Mucosa of stomach (tissue), 1 donor: ENCODE data around the gene PCDHB13.
"Not testable (repeated sequence)": the region's sequence is repeated elsewhere in the genome, so short reads cannot be mapped to it uniquely, and the experiment has no call there.

Experiments
- H3K27me3 ChIP-seq: one replicate; pipeline ENCODE4 v1.7.0; 2013; ENCODE audit warnings: mild to moderate bottlenecking, low read length; ENCODE audit not compliant: control insufficient read depth, insufficient read depth
- H3K36me3 ChIP-seq: one replicate; pipeline ENCODE4 v1.7.0; 2013; ENCODE audit warnings: low read length; ENCODE audit not compliant: control insufficient read depth, insufficient read depth
- H3K4me1 ChIP-seq: one replicate; pipeline ENCODE4 v1.7.0; 2013; ENCODE audit warnings: mild to moderate bottlenecking, low read length; ENCODE audit not compliant: control insufficient read depth, insufficient read depth
- H3K4me3 ChIP-seq: one replicate; pipeline ENCODE4 v1.7.0; 2013; ENCODE audit warnings: low read length
- H3K9ac ChIP-seq: one replicate; pipeline ENCODE4 v1.7.0; 2013; ENCODE audit warnings: mild to moderate bottlenecking, low read length, moderate library complexity
- H3K9me3 ChIP-seq: one replicate; pipeline ENCODE4 v1.7.0; 2013; ENCODE audit warnings: mild to moderate bottlenecking, low read length, moderate library complexity; ENCODE audit not compliant: control insufficient read depth
- donor health status: Pancreatic carcinoma.

The PCDHB13 gene

DNA sequence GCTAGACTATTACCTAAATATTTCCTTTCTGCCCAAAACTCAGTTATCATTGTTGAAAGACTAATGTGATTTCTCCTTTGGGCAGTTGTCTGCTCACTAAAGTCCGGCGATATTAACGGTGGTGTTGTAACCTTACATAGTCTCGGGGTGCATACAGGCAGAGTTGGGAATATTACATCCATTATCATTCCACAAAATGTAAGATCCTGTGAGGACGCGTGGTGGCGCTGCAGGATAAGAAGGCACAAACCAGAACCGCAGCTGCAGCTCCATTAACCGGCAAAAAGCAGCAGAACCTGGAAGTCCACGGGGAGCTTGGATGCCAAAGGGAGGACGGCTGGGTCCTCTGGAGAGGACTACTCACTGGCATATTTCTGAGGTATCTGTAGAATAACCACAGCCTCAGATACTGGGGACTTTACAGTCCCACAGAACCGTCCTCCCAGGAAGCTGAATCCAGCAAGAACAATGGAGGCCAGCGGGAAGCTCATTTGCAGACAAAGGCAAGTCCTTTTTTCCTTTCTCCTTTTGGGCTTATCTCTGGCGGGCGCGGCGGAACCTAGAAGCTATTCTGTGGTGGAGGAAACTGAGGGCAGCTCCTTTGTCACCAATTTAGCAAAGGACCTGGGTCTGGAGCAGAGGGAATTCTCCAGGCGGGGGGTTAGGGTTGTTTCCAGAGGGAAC is at the start of gene PCDHB13:
TSS of gene PCDHB13 (plus strand) at position 264 of the 684 bp plus-strand sequence. CDS start at position 469, 205 bp downstream.
- not testable (repeated sequence) for H3K36me3 ChIP-seq, H3K9ac ChIP-seq, H3K4me1 ChIP-seq, H3K4me3 ChIP-seq, H3K27me3 ChIP-seq, H3K9me3 ChIP-seq

DNA sequence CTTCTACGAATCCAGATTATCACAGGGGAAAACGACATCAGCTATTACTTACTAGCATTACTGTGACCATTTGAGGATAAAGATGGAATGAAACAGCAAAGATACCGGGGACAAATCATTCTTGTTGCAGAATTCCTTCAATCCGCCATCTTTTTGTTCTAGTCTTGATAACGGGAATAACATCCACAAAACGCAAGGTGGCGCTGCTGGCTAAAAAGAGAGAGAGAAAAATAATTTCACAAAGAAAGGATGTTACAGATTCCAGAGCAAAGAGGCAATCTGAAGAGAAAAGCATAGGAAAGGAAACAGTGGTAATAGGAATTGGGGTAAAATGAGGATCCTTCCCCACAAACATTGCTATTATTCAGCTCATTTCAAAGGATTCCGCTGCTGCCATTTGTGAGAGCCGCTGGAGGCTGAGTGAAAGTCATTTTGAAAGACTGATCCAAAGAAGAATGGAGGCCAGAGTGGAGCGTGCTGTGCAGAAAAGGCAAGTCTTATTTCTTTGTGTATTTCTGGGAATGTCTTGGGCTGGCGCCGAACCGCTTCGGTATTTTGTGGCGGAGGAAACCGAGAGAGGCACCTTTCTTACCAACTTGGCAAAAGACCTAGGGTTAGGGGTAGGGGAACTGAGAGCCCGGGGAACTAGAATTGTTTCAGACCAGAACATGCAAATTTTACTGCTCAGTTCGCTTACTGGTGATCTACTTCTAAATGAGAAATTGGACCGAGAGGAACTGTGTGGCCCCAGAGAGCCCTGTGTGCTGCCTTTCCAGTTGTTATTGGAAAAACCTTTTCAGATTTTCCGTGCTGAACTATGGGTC is 41.1 kb upstream of the PCDHB13 start, which contains the start of gene PCDHB7:
TSS of gene PCDHB7 (plus strand) at position 264 of the 824 bp plus-strand sequence. CDS start at position 456, 192 bp downstream.
- no peaks in the 10 kb centered on the region for H3K36me3 ChIP-seq
- no peaks in the 10 kb centered on the region for H3K4me1 ChIP-seq
- no peaks in the 10 kb centered on the region for H3K27me3 ChIP-seq
- no peak within 1 kb of the TSS for H3K4me3 ChIP-seq
- no peak within 1 kb of the TSS for H3K9ac ChIP-seq
- no peaks in the 10 kb centered on the region for H3K9me3 ChIP-seq

DNA sequence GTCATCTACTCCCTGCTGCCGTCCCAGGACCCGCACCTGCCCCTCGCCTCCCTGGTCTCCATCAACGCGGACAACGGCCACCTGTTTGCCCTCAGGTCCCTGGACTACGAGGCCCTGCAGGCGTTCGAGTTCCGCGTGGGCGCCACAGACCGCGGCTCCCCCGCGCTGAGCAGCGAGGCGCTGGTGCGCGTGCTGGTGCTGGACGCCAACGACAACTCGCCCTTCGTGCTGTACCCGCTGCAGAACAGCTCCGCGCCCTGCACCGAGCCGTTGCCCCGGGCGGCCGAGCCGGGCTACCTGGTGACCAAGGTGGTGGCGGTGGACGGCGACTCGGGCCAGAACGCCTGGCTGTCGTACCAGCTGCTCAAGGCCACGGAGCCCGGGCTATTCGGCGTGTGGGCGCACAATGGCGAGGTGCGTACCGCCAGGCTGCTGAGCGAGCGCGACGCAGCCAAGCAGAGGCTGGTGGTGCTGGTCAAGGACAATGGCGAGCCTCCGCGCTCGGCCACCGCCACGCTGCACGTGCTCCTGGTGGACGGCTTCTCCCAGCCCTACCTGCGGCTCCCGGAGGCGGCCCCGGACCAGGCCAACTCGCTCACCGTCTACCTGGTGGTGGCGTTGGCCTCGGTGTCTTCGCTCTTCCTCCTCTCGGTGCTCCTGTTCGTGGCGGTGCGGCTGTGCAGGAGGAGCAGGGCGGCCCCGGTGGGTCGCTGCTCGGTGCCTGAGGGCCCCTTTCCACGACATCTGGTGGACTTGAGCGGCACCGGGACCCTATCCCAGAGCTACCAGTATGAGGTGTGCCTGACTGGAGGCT is 39.2 kb upstream of the PCDHB13 start:
- H3K9ac ChIP-seq, H3K4me1 ChIP-seq, H3K27me3 ChIP-seq, H3K9me3 ChIP-seq, H3K36me3 ChIP-seq, H3K4me3 ChIP-seq: not testable (repeated sequence)

DNA sequence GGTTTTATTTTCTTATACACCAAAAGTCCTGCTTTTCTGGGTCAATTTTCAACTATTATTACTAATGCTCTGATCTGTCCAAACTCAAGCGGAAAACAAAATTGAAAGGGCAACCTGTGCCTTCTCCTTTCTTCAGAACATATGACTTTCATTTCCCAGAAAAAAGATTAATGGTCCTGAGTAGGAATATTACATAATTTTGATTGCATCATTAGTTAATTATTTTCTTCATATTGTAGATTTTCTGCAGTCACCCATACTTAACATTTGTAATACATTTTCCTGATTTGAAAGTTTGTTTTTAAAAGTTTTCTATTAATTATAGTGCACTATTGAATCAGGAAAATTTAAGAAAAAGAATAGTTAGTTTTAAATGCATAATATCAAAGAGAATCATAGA is 37.8 kb upstream of the PCDHB13 start:
- H3K4me1 ChIP-seq = no peaks in the 10 kb centered on the region
- no peaks in the 10 kb centered on the region for H3K36me3 ChIP-seq
- no peak overlapping the region for H3K4me3 ChIP-seq
- no peak overlapping the region for H3K9ac ChIP-seq
- H3K27me3 ChIP-seq = no peaks in the 10 kb centered on the region
- H3K9me3 ChIP-seq = peaks cover 4% of the 10 kb centered on the region

DNA sequence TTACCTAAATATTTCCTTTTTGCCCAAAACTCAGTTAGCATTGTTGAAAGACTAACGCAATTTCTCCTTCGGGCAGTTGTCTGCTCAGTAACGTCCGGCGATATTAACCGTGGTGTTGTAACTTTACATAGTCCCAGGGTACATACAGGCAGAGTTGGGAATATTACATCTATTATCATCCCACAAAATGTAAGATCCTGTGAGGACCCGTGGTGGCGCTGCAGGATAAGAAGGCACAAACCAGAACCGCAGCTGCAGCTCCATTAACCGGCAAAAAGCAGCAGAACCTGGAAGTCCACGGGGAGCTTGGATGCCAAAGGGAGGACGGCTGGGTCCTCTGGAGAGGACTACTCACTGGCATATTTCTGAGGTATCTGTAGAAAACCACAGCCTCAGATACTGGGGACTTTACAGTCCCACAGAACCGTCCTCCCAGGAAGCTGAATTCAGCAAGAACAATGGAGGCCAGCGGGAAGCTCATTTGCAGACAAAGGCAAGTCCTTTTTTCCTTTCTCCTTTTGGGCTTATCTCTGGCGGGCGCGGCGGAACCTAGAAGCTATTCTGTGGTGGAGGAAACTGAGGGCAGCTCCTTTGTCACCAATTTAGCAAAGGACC is 36.0 kb upstream of the PCDHB13 start, which contains the start of gene PCDHB8:
TSS of gene PCDHB8 (plus strand) at position 214 of the 615 bp plus-strand sequence. CDS start at position 459, 245 bp downstream.
- H3K36me3 ChIP-seq, H3K27me3 ChIP-seq, H3K4me3 ChIP-seq, H3K4me1 ChIP-seq, H3K9me3 ChIP-seq, H3K9ac ChIP-seq: not testable (repeated sequence)

DNA sequence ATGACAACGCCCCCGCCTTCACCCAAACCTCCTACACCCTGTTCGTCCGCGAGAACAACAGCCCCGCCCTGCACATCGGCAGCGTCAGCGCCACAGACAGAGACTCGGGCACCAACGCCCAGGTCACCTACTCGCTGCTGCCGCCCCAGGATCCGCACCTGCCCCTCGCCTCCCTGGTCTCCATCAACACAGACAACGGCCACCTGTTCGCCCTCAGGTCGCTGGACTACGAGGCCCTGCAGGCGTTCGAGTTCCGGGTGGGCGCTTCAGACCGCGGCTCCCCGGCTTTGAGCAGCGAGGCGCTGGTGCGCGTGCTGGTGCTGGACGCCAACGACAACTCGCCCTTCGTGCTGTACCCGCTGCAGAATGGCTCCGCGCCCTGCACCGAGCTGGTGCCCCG is 34.3 kb upstream of the PCDHB13 start:
- H3K27me3 ChIP-seq, H3K4me3 ChIP-seq, H3K9me3 ChIP-seq, H3K9ac ChIP-seq, H3K4me1 ChIP-seq, H3K36me3 ChIP-seq: not testable (repeated sequence)

DNA sequence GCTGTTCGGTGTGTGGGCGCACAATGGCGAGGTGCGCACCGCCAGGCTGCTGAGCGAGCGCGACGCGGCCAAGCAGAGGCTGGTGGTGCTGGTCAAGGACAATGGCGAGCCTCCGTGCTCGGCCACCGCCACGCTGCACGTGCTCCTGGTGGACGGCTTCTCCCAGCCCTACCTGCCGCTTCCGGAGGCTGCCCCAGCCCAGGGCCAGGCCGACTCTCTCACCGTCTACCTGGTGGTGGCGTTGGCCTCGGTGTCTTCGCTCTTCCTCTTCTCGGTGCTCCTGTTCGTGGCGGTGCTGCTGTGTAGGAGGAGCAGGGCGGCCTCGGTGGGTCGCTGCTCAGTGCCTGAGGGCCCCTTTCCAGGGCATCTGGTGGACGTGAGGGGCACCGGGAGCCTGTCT is 33.8 kb upstream of the PCDHB13 start:
- not testable (repeated sequence) for H3K9me3 ChIP-seq, H3K4me1 ChIP-seq, H3K4me3 ChIP-seq, H3K36me3 ChIP-seq, H3K27me3 ChIP-seq, H3K9ac ChIP-seq

DNA sequence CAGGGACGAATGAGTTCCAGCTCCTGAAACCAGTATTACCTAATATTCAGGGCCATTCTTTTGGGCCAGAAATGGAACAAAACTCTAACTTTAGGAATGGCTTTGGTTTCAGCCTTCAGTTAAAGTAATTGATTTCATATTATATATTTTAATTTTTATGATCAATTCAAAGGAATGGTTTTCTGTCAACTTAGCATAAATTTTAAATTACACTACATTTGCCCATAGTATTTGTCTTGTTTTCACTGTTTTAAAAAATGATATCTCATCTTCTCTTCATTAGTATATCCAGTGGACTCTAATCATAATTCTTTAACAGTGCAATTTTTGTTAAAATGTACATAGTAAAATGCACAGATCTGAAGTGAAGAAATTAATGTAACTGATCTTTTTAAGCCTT is 33.4 kb upstream of the PCDHB13 start:
- Histone ChIP-seq H3K9ac (no peak overlapping the region), H3K9me3 (peaks cover 4% of the 10 kb centered on the region)

DNA sequence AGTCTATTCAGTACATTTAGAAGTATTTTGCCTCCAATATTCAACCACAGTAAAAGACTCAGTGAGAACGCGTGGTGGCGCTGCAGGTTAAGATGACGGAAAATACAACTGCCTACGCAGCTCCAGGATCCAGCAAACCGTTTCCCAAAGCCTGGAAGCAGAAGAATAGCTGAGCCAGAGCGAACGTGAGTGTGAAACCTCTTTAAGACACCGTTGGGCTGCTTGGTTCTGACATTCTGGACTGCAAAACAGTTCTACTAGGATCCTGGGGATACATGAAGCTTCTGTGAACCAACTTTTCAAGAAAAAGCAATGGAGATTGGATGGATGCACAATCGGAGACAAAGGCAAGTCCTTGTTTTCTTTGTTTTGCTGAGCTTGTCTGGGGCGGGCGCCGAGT is 31.5 kb upstream of the PCDHB13 start, which contains the start of gene PCDHB16:
TSS of gene PCDHB16 (plus strand) at position 140 of the 400 bp plus-strand sequence. CDS start at position 313, 173 bp downstream.
- Histone ChIP-seq H3K36me3 (no peaks in the 10 kb centered on the region), H3K4me1 (no peaks in the 10 kb centered on the region), H3K27me3 (no peaks in the 10 kb centered on the region), H3K9ac (no peak within 1 kb of the TSS), H3K9me3 (peaks cover 4% of the 10 kb centered on the region), H3K4me3 (no peak within 1 kb of the TSS)

More for the DNA sequence above, 33.4 kb upstream of the PCDHB13 start:
- Histone ChIP-seq H3K36me3 (no peaks in the 10 kb centered on the region), H3K27me3 (no peaks in the 10 kb centered on the region), H3K4me3 (no peak overlapping the region), H3K4me1 (no peaks in the 10 kb centered on the region)

DNA sequence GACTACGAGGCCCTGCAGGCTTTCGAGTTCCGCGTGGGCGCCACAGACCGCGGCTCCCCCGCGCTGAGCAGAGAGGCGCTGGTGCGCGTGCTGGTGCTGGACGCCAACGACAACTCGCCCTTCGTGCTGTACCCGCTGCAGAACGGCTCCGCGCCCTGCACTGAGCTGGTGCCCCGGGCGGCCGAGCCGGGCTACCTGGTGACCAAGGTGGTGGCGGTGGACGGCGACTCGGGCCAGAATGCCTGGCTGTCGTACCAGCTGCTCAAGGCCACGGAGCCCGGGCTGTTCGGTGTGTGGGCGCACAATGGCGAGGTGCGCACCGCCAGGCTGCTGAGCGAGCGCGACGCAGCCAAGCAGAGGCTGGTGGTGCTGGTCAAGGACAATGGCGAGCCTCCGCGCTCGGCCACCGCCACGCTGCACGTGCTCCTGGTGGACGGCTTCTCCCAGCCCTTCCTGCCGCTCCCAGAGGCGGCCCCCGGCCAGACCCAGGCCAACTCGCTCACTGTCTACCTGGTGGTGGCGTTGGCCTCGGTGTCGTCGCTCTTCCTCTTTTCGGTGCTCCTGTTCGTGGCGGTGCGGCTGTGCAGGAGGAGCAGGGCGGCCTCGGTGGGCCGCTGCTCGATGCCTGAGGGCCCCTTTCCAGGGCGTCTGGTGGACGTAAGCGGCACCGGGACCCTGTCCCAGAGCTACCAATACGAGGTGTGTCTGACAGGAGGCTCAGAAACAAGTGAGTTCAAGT is 29.4 kb upstream of the PCDHB13 start:
- H3K27me3 ChIP-seq, H3K9me3 ChIP-seq, H3K4me3 ChIP-seq, H3K36me3 ChIP-seq, H3K4me1 ChIP-seq, H3K9ac ChIP-seq: not testable (repeated sequence)

DNA sequence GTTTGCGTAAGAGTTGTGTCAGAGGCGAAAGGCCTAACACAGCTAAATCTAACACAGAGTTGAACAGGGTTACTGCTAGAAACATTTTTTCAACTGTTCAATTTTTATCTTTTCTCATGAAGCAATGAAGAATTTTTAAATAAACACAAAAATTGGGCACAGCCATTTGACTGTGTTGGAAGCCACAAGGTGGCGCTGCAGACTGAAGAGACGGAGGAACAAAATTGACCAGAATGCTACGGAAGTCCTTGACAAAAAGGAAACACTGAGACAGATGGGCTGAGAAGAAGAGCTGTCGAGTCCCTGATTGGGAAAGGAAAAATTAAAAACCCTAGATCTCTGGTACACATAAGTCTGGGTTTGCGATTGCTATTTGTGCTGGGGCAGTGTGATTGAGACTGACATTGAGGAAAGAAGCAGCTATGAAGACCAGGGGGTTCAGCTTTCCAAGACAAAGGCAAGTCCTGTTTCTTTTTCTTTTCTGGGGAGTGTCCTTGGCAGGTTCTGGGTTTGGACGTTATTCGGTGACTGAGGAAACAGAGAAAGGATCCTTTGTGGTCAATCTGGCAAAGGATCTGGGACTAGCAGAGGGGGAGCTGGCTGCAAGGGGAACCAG is 26.7 kb upstream of the PCDHB13 start, which contains the start of gene PCDHB9:
TSS of gene PCDHB9 (plus strand) at position 265 of the 616 bp plus-strand sequence. CDS start at position 423, 158 bp downstream.
- no peaks in the 10 kb centered on the region for H3K9me3 ChIP-seq
- H3K27me3 ChIP-seq = no peaks in the 10 kb centered on the region
- no peaks in the 10 kb centered on the region for H3K36me3 ChIP-seq
- no peak within 1 kb of the TSS for H3K9ac ChIP-seq
- H3K4me1 ChIP-seq = no peaks in the 10 kb centered on the region
- H3K4me3 ChIP-seq = no peak within 1 kb of the TSS
